Activated CD8-positive, alpha-beta memory T cell treated with anti-CD3 and anti-CD28 coated beads for 36 hours (primary cell): ENCODE data around the gene PCDHGB7. TPM values are rescaled to one million over a fixed set of nuclear protein-coding genes. Genes with fewer than 3 reads are reported as not detected.
"Not testable (repeated sequence)": the region's sequence is repeated elsewhere in the genome, so short reads cannot be mapped to it uniquely, and the experiment has no call there.

Source experiments
- CTCF ChIA-PET: fragments of 350-600 bp; sonication (Branson Sonifier 250); formaldehyde crosslinking; loops from one replicate; lab custom pipeline; 2021; ENCODE audit warnings: antibody characterized with exemption; lab: Charles Lee
- POLR2A ChIA-PET: fragments of 350-600 bp; sonication (Branson Sonifier 250); formaldehyde crosslinking; loops from one replicate; lab custom pipeline; 2021; ENCODE audit warnings: antibody characterized with exemption; lab: Charles Lee
- total RNA-seq, 2 experiments: library from RNA; stranded (reverse); gene quantifications; one replicate each; pipeline ENCODE4 v1.2.3, GENCODE V29; 2021

The PCDHGB7 gene
- total RNA-seq = not detected

DNA sequence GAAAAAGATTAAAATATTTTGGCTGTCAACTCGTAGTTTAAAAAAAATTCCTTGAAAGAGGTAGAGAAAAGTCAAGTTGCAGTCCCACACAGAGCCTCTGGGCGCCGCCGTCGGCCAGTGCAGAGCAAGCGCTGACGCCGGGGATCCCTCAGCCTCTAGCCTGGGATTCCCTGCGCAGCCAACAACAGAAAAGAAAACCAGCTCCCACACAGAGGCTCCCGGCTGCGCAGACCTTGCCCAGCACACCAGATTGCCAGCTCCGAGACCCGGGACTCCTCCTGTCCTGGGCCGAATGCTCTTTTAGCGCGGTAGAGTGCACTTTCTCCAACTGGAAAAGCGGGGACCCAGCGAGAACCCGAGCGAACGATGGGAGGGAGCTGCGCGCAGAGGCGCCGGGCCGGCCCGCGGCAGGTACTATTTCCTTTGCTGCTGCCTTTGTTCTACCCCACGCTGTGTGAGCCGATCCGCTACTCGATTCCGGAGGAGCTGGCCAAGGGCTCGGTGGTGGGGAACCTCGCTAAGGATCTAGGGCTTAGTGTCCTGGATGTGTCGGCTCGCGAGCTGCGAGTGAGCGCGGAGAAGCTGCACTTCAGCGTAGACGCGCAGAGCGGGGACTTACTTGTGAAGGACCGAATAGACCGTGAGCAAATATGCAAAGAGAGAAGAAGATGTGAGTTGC is at the start of gene PCDHGB7:
Gene PCDHGB7 (plus strand): TSS at position 184 of the 679 bp plus-strand sequence. CDS start 183 bp downstream, at position 367.
- CTCF ChIA-PET = interaction anchor here (0.7 to 1.6 kb wide), 4 partner anchors 96 to 147 kb away, joined by 3 to 5 read pairs (median 3); no protein-coding TSS in a partner anchor
- POLR2A ChIA-PET = not testable (repeated sequence)

DNA sequence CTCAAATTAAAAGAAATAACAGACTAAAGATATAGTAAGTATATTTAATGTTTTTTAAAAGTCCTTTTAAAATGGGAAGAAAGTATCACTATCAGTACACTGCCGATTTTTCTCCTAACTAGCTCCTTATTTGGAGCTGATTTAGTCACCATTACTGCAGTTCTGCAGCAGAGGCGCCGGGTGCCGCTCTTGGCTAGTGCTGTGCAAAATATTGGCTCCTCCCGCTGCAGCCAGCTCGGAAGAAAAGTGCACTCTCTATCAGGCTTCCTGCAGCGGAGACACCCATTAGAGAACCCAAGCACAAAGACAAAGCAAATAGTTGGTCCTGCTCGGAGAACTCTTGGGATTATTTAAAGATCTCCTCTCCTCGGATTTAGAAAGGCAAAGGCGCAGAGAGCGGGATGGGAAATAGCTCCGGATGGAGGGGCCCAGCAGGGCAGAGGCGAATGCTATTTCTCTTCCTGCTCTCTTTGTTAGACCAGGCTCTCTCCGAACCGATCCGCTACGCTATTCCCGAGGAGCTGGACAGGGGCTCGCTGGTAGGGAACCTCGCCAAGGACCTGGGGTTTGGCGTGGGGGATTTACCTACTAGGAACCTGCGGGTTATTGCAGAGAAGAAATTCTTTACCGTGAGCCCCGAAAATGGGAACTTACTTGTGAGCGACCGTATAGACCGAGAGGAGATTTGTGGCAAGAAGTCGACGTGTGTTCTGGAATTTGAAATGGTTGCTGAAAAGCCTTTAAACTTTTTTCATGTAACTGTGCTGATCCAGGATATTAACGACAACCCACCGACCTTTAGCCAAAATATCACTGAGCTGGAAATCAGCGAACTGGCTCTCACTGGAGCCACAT is 47.3 kb upstream of the PCDHGB7 start, which contains the start of gene PCDHGB3:
Gene PCDHGB3 (plus strand): TSS at position 249 of the 855 bp plus-strand sequence. CDS start 153 bp downstream, at position 402.
- ChIA-PET POLR2A (no interaction called here), CTCF (interaction anchor here (1.0 to 1.1 kb wide), 2 partner anchors 50 to 188 kb away, joined by 3 read pairs; no protein-coding TSS in a partner anchor)

DNA sequence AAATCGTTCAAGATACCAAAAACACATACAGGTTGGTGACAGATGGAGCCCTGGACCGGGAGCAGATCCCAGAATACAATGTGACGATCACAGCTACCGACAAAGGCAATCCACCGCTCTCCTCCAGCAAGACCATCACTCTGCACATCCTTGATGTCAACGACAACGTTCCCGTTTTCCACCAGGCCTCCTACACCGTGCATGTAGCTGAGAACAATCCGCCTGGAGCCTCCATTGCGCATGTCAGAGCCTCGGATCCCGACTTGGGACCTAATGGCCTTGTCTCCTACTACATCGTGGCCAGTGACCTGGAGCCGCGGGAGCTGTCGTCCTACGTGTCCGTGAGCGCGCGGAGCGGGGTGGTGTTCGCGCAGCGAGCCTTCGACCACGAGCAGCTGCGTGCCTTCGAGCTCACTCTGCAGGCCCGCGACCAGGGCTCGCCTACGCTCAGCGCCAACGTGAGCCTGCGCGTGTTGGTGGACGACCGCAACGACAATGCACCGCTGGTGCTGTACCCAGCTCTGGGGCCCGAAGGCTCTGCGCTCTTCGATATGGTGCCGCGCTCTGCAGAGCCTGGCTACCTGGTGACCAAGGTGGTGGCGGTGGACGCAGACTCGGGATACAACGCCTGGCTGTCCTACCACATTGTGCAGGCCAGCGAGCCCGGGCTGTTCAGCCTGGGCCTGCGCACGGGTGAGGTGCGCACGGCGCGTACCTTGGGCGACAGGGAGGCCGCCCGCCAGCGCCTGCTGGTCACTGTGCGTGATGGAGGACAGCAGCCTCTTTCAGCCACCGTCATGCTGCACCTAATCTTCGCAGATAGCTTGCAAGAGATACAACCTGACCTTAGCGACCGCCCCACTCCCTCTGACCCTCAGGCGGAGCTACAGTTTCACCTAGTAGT is 45.7 kb upstream of the PCDHGB7 start:
- CTCF ChIA-PET = no interaction called here
- POLR2A ChIA-PET = no interaction called here

DNA sequence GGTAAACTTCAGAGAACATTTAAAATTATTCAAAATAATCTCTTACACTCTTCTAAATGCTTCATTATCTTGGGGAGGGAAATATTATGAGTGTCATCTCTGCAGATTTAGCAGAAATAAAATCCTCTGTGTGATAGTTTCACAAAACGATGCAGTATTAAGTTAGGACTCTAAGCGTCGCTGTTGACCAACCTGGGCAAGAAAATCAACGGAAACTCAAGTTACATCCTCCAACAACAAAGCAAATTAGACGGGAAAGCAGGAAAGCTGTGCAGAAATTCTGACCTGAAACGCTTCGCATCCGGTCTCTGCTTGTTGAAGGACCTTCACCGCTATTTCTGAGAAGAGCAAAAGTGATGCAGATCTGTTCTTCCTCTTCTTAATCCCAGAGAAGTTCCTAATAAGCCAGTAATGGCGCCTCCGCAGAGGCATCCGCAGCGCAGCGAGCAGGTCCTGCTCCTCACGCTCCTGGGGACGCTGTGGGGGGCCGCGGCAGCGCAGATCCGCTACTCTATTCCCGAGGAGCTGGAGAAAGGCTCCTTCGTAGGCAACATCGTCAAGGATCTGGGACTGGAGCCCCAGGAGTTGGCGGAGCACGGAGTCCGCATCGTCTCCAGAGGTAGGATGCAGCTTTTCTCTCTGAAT is 43.7 kb upstream of the PCDHGB7 start, which contains the start of gene PCDHGA6:
Gene PCDHGA6 (plus strand): TSS at position 219 of the 645 bp plus-strand sequence. CDS start 193 bp downstream, at position 412.
- CTCF ChIA-PET = interaction anchor here (0.6 kb wide), 1 partner anchor 387 kb away, joined by 3 read pairs; no protein-coding TSS in a partner anchor
- POLR2A ChIA-PET = no interaction called here

DNA sequence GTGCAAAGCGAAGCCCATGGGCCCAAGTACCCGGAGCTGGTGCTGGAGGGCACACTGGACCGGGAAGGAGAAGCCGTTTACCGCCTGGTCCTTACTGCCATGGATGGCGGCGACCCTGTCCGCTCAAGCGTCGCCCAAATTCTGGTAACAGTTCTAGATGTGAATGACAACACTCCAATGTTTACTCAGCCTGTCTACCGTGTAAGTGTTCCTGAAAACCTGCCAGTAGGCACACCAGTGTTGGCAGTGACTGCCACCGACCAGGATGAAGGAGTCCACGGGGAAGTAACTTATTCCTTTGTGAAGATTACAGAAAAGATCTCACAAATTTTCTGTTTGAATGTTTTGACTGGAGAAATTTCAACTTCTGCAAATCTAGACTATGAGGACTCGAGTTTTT is 42.9 kb upstream of the PCDHGB7 start:
- ChIA-PET POLR2A (no interaction called here), CTCF (interaction anchor here (0.6 to 1.1 kb wide), 2 partner anchors 12 to 387 kb away, joined by 3 to 4 read pairs; no protein-coding TSS in a partner anchor)

DNA sequence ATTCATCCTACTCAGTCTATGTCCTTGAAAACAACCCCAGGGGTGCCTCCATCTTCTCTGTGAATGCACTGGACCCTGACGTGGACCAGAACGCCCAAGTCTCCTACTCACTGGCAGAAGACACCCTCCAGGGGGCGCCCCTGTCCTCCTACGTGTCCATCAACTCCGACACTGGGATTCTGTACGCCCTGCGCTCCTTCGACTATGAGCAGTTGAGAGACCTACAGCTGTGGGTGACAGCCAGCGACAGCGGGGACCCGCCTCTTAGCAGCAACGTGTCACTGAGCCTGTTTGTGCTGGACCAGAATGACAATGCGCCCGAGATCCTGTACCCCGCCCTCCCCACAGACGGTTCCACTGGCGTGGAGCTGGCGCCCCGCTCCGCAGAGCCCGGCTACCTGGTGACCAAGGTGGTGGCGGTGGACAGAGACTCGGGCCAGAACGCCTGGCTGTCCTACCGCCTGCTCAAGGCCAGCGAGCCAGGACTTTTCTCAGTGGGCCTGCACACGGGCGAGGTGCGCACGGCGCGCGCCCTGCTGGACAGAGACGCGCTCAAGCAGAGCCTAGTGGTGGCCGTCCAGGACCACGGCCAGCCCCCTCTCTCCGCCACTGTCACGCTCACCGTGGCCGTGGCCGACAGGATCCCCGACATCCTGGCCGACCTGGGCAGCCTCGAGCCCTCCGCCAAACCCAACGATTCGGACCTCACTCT is 41.9 kb upstream of the PCDHGB7 start:
- CTCF ChIA-PET = interaction anchor here (1.1 kb wide), 1 partner anchor 11 kb away, joined by 4 read pairs; no protein-coding TSS in a partner anchor
- POLR2A ChIA-PET = not testable (repeated sequence)

DNA sequence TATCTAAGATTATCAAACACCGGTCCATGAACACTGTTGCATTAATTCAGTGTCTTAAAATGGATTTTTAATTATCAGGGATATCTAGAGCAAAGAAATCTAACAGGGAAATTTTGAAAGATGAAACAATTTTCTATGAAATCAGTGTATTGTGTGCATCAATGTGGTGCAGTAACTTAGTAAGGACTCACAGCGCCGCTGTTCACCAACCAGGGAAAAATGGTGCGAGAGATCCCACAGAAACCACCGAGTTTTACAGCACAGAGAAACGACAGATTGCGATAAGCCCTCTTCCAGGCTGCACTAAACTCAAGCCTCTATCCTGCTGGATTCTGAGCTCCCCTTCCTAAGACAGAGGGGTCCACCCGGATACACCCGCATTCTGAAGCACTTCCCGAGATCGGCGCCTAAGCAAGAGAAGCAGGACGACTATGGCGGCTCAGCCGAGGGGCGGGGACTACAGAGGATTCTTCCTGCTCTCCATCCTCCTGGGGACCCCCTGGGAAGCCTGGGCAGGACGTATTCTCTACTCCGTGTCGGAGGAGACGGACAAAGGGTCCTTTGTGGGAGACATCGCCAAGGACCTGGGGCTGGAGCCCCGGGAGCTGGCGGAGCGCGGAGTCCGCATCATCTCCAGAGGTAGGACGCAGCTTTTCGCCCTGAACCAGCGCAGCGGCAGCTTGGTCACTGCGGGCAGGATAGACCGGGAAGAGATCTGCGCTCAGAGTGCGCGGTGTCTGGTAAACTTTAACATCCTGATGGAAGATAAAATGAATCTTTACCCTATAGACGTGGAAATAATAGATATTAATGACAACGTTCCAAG is 34.8 kb upstream of the PCDHGB7 start, which contains the start of gene PCDHGA7:
Gene PCDHGA7 (plus strand): TSS at position 274 of the 826 bp plus-strand sequence. CDS start 158 bp downstream, at position 432.
- POLR2A ChIA-PET = no interaction called here
- CTCF ChIA-PET = no interaction called here

DNA sequence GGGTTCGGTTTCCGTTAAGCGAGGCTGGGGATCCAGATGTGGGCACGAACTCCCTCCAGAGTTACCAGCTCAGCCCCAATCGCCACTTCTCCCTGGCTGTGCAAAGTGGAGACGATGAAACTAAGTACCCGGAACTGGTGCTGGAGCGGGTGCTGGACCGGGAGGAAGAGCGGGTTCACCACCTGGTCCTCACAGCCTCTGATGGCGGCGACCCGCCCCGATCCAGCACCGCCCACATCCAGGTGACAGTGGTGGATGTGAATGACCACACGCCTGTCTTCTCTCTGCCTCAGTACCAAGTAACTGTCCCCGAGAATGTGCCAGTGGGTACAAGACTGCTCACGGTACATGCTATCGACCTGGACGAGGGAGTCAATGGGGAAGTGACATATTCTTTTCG is 34.1 kb upstream of the PCDHGB7 start:
- CTCF ChIA-PET = no interaction called here

DNA sequence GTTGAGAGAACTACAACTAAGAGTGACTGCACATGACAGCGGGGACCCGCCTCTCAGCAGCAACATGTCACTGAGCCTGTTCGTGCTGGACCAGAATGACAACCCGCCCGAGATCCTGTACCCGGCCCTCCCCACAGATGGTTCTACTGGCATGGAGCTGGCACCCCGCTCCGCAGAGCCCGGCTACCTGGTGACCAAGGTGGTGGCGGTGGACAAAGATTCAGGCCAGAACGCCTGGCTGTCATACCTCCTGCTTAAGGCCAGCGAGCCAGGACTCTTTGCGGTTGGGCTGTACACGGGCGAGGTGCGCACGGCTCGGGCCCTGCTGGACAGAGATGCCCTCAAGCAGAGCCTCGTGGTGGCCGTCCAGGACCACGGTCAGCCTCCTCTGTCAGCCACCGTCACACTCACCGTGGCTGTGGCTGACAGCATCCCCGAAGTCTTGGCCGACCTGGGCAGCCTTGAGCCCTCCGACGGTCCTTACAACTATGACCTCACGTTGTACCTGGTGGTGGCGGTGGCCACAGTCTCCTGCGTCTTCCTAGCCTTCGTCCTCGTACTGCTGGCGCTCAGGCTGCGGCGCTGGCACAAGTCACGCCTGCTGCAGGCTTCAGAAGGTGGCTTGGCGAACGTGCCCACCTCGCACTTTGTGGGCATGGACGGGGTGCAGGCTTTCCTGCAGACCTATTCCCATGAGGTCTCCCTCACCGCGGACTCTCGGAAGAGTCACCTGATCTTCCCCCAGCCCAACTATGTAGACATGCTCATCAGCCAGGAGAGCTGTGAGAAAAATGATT is 32.8 kb upstream of the PCDHGB7 start:
- CTCF ChIA-PET = no interaction called here
- POLR2A ChIA-PET = no interaction called here

More for the DNA sequence above, 34.1 kb upstream of the PCDHGB7 start:
- POLR2A ChIA-PET = no interaction called here

DNA sequence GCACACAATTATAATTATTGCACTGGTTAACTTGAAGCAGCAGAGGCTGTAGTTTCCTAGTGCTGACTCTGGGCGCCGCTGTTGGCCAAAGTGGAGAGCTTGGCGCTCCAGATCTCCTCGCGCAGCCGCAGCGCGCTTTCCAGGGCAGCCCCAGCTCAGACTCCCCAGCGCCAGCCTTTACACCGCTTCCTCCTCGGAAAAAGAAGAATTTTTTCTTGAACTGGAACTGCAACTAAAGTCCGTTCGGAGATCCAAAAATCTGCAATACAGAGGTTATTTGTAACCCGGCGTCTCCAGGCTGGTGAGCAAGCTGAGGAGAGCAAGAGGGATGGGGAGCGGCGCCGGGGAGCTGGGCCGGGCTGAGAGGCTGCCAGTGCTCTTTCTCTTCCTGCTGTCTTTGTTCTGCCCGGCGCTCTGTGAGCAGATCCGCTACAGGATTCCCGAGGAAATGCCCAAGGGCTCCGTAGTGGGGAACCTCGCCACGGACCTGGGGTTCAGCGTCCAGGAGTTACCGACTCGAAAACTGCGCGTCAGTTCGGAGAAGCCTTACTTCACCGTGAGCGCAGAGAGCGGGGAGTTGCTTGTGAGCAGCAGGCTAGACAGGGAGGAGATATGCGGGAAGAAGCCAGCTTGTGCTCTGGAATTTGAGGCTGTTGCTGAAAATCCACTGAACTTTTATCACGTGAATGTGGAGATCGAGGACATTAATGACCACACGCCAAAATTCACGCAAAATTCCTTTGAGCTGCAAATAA is 29.7 kb upstream of the PCDHGB7 start, which contains the start of gene PCDHGB4:
Gene PCDHGB4 (plus strand): TSS at position 142 of the 755 bp plus-strand sequence. CDS start 187 bp downstream, at position 329.
- POLR2A ChIA-PET = not testable (repeated sequence)
- CTCF ChIA-PET = interaction anchor here (1.0 kb wide), 1 partner anchor 43 kb away, joined by 4 read pairs; the partner anchor contains the start of gene PCDHGA12

DNA sequence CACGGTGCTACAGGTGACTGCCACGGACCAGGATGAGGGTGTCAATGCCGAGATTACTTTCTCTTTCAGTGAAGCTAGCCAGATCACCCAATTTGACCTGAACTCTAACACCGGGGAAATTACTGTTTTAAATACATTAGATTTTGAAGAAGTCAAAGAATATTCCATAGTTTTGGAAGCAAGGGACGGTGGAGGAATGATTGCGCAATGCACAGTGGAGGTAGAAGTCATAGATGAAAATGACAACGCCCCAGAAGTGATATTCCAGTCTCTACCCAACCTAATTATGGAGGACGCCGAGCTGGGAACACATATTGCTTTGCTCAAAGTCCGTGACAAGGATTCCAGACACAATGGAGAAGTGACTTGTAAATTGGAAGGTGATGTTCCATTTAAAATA is 28.8 kb upstream of the PCDHGB7 start:
- ChIA-PET POLR2A (no interaction called here), CTCF (no interaction called here)

DNA sequence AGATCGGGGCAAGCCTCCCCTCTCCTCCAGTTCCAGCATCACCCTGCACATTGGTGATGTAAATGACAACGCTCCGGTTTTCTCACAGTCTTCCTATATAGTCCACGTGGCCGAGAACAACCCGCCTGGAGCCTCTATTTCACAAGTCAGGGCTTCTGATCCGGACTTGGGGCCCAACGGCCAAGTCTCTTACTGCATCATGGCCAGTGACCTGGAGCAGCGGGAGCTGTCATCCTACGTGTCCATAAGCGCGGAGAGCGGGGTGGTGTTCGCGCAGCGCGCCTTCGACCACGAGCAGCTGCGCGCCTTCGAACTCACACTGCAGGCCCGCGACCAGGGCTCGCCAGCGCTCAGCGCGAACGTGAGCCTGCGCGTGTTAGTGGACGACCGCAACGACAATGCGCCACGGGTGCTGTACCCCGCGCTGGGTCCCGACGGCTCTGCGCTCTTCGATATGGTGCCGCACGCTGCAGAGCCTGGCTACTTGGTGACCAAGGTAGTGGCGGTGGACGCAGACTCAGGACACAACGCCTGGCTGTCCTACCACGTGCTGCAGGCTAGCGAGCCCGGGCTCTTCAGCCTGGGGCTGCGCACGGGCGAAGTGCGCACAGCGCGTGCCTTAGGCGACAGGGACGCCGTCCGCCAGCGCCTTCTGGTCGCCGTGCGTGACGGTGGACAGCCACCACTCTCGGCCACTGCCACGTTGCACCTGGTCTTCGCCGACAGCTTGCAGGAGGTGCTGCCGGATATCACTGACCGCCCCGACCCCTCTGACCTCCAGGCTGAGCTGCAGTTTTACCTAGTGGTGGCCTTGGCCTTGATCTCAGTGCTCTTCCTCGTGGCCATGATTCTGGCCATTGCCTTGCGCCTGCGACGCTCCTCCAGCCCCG is 28.1 kb upstream of the PCDHGB7 start:
- ChIA-PET CTCF (interaction anchor here (1.1 kb wide), 1 partner anchor 132 kb away, joined by 3 read pairs; no protein-coding TSS in a partner anchor), POLR2A (no interaction called here)

DNA sequence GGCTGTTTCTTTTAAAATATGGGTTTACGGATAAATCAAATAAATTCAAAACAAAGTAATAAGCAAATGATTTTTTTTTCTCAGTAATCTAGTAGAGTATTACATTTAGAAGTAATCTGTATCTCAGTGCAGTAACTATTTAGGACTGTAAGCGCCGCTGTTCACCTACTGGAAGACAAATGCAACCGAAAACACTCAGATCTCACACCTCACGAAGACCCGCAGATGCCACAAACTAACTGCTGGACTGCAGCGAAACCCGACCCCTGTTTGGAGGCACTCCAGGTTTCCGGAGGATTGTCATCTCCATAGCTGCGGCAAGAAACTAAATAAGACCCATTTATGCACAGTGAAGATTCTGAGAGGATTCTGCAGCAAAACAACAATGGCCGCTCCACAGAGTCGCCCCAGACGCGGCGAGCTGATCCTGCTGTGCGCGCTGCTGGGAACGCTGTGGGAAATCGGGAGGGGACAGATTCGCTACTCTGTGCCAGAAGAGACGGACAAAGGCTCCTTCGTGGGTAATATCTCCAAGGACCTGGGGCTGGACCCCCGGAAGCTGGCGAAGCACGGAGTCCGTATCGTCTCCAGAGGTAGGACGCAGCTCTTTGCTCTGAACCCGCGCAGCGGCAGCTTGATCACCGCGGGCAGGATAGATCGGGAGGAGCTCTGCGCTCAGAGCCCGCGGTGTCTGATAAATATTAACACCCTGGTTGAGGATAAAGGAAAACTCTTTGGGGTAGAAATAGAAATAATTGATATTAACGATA is 24.9 kb upstream of the PCDHGB7 start, which contains the start of gene PCDHGA8:
Gene PCDHGA8 (plus strand): TSS at position 205 of the 770 bp plus-strand sequence. CDS start 181 bp downstream, at position 386.
- POLR2A ChIA-PET = no interaction called here
- CTCF ChIA-PET = no interaction called here
